ENCODE results near the gene MYOZ2.

Gene MYOZ2

GRCh38 chr4:119212964-119213606 lies 77.5 kb downstream of the MYOZ2 start (continued):
- TF ChIP-seq ZNF24 (tag by site-specific recombination; IDR thresholded peaks at IDR 0.05), result no peak
- TF ChIP-seq ZNF48 (tag by site-specific recombination; IDR thresholded peaks at IDR 0.05), result no peak
- TF ChIP-seq, protein P1, sequence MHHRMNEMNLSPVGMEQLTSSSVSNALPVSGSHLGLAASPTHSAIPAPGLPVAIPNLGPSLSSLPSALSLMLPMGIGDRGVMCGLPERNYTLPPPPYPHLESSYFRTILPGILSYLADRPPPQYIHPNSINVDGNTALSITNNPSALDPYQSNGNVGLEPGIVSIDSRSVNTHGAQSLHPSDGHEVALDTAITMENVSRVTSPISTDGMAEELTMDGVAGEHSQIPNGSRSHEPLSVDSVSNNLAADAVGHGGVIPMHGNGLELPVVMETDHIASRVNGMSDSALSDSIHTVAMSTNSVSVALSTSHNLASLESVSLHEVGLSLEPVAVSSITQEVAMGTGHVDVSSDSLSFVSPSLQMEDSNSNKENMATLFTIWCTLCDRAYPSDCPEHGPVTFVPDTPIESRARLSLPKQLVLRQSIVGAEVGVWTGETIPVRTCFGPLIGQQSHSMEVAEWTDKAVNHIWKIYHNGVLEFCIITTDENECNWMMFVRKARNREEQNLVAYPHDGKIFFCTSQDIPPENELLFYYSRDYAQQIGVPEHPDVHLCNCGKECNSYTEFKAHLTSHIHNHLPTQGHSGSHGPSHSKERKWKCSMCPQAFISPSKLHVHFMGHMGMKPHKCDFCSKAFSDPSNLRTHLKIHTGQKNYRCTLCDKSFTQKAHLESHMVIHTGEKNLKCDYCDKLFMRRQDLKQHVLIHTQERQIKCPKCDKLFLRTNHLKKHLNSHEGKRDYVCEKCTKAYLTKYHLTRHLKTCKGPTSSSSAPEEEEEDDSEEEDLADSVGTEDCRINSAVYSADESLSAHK (tag by site-specific recombination; IDR thresholded peaks at IDR 0.05), result no peak
- TF ChIP-seq ZNF335 (tag by site-specific recombination; conservative IDR thresholded peaks at IDR 0.05), result peak; percentile 82
- TF ChIP-seq KLF1 (tag by site-specific recombination; IDR thresholded peaks at IDR 0.05), result no peak
- no peak for TF ChIP-seq TCF7L2 (IDR thresholded peaks at IDR 0.05; ENCODE audit: borderline replicate concordance, low read depth, low read length)
- no peak for TF ChIP-seq ZNF416 (tag by site-specific recombination; IDR thresholded peaks at IDR 0.05)
- TF ChIP-seq ZNF549 (tag by site-specific recombination; IDR thresholded peaks at IDR 0.05), result no peak
- no peak for TF ChIP-seq ZNF398 (tag by site-specific recombination; IDR thresholded peaks at IDR 0.05)
- 0 out of 2 replicates have a peak, but pooled peaks have one; percentile 44 for TF ChIP-seq ZNF501 (tag by site-specific recombination; IDR thresholded peaks at IDR 0.05)
- TF ChIP-seq ZBTB20 (tag by site-specific recombination; IDR thresholded peaks at IDR 0.05), result peak; percentile 28; the same call in 1 of the 2 replicates
- TF ChIP-seq, protein P2, sequence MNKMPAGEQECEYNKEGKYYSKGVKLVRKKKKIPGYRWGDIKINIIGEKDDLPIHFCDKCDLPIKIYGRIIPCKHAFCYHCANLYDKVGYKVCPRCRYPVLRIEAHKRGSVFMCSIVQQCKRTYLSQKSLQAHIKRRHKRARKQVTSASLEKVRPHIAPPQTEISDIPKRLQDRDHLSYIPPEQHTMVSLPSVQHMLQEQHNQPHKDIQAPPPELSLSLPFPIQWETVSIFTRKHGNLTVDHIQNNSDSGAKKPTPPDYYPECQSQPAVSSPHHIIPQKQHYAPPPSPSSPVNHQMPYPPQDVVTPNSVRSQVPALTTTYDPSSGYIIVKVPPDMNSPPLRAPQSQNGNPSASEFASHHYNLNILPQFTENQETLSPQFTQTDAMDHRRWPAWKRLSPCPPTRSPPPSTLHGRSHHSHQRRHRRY (tag by site-specific recombination; IDR thresholded peaks at IDR 0.05), result no peak
- TF ChIP-seq ZNF785 (tag by site-specific recombination; IDR thresholded peaks at IDR 0.05), result no peak
- TF ChIP-seq PRDM2 (tag by site-specific recombination; IDR thresholded peaks at IDR 0.05; ENCODE audit: borderline replicate concordance), result no peak
- TF ChIP-seq ZNF350 (tag by site-specific recombination; IDR thresholded peaks at IDR 0.05), result no peak
- no peak for TF ChIP-seq REPIN1 (tag by site-specific recombination; IDR thresholded peaks at IDR 0.05; ENCODE audit: low read depth)
- no peak for TF ChIP-seq KLF10 (tag by site-specific recombination; IDR thresholded peaks at IDR 0.05)
- TF ChIP-seq ZNF624 (tag by site-specific recombination; IDR thresholded peaks at IDR 0.05), result no peak
- TF ChIP-seq ZNF138 (tag by site-specific recombination; IDR thresholded peaks at IDR 0.05; ENCODE audit: borderline replicate concordance), result no peak
- no peak for TF ChIP-seq ZNF174 (tag by site-specific recombination; IDR thresholded peaks at IDR 0.05)
- TF ChIP-seq ZEB2 (tag by site-specific recombination; IDR thresholded peaks at IDR 0.05), result no peak; the same call in 1 of the 2 replicates
- no peak for TF ChIP-seq ZNF221 (tag by site-specific recombination; IDR thresholded peaks at IDR 0.05; ENCODE audit: borderline replicate concordance)
- TF ChIP-seq SALL2 (tag by site-specific recombination; IDR thresholded peaks at IDR 0.05; ENCODE audit: borderline replicate concordance), result no peak
- TF ChIP-seq ZNF791 (tag by site-specific recombination; IDR thresholded peaks at IDR 0.05), result no peak
- TF ChIP-seq, protein P3, sequence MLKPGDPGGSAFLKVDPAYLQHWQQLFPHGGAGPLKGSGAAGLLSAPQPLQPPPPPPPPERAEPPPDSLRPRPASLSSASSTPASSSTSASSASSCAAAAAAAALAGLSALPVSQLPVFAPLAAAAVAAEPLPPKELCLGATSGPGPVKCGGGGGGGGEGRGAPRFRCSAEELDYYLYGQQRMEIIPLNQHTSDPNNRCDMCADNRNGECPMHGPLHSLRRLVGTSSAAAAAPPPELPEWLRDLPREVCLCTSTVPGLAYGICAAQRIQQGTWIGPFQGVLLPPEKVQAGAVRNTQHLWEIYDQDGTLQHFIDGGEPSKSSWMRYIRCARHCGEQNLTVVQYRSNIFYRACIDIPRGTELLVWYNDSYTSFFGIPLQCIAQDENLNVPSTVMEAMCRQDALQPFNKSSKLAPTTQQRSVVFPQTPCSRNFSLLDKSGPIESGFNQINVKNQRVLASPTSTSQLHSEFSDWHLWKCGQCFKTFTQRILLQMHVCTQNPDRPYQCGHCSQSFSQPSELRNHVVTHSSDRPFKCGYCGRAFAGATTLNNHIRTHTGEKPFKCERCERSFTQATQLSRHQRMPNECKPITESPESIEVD (tag by site-specific recombination; IDR thresholded peaks at IDR 0.05), result 0 out of 2 replicates have a peak, but pooled peaks have one; percentile 14
- TF ChIP-seq ZNF660 (tag by site-specific recombination; IDR thresholded peaks at IDR 0.05), result peak; percentile 53; the same call in 1 of the 2 replicates
